Common myeloid progenitor, CD34-positive (primary cell): ENCODE measurements around the gene CLTC.
A peak's percentile ranks its signal among the peaks of the same experiment; 100 is the strongest.

Experiments used
- CTCF ChIA-PET: fragments of 350-600 bp; sonication (Branson Sonifier 250); formaldehyde crosslinking; loops from one replicate; lab custom pipeline; 2021; ENCODE audit warnings: antibody characterized with exemption; lab: Charles Lee
- POLR2A ChIA-PET: fragments of 350-600 bp; sonication (Branson Sonifier 250); formaldehyde crosslinking; loops from one replicate; lab custom pipeline; 2021; ENCODE audit warnings: antibody characterized with exemption; lab: Charles Lee
- DNase-seq, 3 donors: peaks; one replicate each; pipeline versions ENCODE4 v3.0.0 to v3.0.0-alpha.2; 2013
- H3K27ac ChIP-seq, 2 experiments: 1 replicate in 1 of 2; 2 replicates in 1 of 2; pipeline ENCODE4 v1.7.0; 2013; ENCODE audit warnings: inconsistent platforms in 2 of 2, low read length in 2 of 2, mild to moderate bottlenecking in 2 of 2, low read depth in 1 of 2, moderate library complexity in 1 of 2; ENCODE audit not compliant: severe bottlenecking in 2 of 2, insufficient read depth in 1 of 2, poor library complexity in 1 of 2
- H3K27me3 ChIP-seq, 5 experiments: replicated peaks in 2 of 5; 1 replicate in 3 of 5; 2 replicates in 2 of 5; pipeline versions ENCODE4 v1.6.1 to v1.7.0; 2013; ENCODE audit warnings: low read length in 4 of 5, mild to moderate bottlenecking in 2 of 5, moderate library complexity in 2 of 5, inconsistent platforms in 1 of 5; ENCODE audit not compliant: insufficient read depth in 5 of 5, control insufficient read depth in 4 of 5
- H3K36me3 ChIP-seq, 4 experiments: 1 replicate in 2 of 4; 2 replicates in 2 of 4; pipeline versions ENCODE4 v1.6.1 to v1.7.0; 2013; ENCODE audit warnings: low read length in 3 of 4, control low read depth in 1 of 4, mild to moderate bottlenecking in 1 of 4; ENCODE audit not compliant: control insufficient read depth in 4 of 4, insufficient read depth in 4 of 4
- H3K4me1 ChIP-seq, 4 experiments: 1 replicate in 3 of 4; 2 replicates in 1 of 4; pipeline versions ENCODE4 v1.6.1 to v1.7.1; 2013; ENCODE audit warnings: low read length in 3 of 4, mild to moderate bottlenecking in 3 of 4, control low read depth in 1 of 4, inconsistent platforms in 1 of 4, moderate library complexity in 1 of 4; ENCODE audit not compliant: control insufficient read depth in 4 of 4, insufficient read depth in 4 of 4; ENCODE audit errors: control extremely low read depth in 1 of 4
- H3K4me3 ChIP-seq, 7 experiments: 1 replicate in 4 of 7; 2 replicates in 3 of 7; pipeline versions ENCODE4 v1.5.1 to v1.7.0; 2013; ENCODE audit warnings: mild to moderate bottlenecking in 7 of 7, low read length in 6 of 7, moderate library complexity in 6 of 7, inconsistent platforms in 2 of 7, low read depth in 2 of 7, control low read depth in 1 of 7; ENCODE audit not compliant: insufficient read depth in 4 of 7, control insufficient read depth in 1 of 7; ENCODE audit errors: extremely low read depth in 1 of 7
- H3K9me3 ChIP-seq, 5 experiments: 1 replicate in 4 of 5; 2 replicates in 1 of 5; pipeline versions ENCODE4 v1.6.1 to v1.7.1; 2013; ENCODE audit warnings: low read length in 4 of 5, mild to moderate bottlenecking in 2 of 5, inconsistent platforms in 1 of 5, low read depth in 1 of 5, moderate library complexity in 1 of 5; ENCODE audit not compliant: control insufficient read depth in 4 of 5, insufficient read depth in 2 of 5; ENCODE audit errors: control extremely low read depth in 1 of 5
- WGBS: methylation state at CpG from one replicate; pipeline ENCODE4 v1.1.5; 2013; ENCODE audit not compliant: insufficient coverage; 5-methylcytosine and 5-hydroxymethylcytosine counted together

CLTC gene

DNA sequence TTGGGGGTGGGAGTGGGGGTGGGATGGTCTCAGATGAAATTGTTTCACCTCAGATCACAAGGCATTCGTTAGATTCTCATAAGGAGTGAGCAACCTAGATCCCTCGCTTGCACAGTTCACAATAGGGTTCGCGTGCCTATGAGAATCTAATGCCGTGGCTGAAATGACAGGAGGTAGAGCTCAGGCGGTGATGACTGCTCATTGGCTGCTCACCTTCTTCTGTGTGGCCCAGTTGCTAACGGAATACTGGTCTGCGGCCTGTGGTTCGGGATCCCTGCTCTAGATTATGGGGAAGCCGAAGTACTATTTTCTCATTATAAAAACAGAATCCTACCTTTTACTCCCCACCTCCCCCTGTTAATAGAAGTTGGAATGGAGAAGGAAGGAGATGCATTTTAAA lies 18.9 kb downstream of the CLTC start:
- DNase-seq = no peak
- peaks cover 18 to 47% (median 25%) of the 10 kb centered on the region in 4 experiments for H3K4me1 ChIP-seq
- H3K9me3 ChIP-seq = no peaks in the 10 kb centered on the region
- POLR2A ChIA-PET = no interaction called here
- H3K27me3 ChIP-seq = no peaks in the 10 kb centered on the region
- CTCF ChIA-PET = interaction anchor here (1.4 kb wide), 1 partner anchor 15 kb away, joined by 3 read pairs; no protein-coding TSS in a partner anchor
- H3K4me3 ChIP-seq = no peak overlapping the region
- H3K27ac ChIP-seq = no peak overlapping the region
- peaks cover 0 to 5% (median under 1%) of the 10 kb centered on the region in 4 experiments for H3K36me3 ChIP-seq
- 100% methylated on average over 6 of the region's 10 CpGs for WGBS

DNA sequence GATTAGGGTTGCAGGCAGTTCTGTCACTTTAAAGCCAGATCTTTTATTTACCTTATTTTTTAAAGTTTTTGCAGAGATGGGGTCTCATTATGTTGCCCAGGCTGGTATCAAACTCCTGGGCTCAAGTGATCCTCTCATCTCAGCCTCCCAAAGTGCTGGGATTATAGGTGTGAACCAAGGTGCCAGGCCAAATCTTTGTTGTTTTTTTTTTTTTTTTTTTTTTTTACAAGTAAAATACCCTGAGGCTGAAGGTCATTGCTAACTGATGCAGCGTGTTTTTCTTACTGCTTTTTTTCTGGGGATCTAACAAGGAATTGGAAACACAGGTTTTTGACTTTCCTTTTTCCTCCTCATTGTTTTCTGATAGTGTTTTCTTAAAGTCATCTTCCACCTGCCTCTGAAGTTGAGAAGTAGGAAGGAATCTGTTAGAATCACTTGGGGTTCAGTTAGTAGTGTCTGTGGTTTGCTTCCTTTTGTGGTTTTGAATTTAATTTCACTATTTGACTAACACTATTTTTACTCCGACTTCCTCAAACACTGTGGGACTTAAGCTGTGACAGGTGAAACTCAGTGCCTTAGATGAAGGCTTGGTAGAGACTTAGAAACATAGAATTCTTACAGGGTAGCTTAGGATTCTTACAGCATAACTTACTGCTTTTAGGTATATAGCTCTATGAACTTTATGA lies 22.2 kb downstream of the CLTC start:
- H3K27me3 ChIP-seq = no peaks in the 10 kb centered on the region
- H3K4me3 ChIP-seq = peak overlapping the region in 4 of 7 experiments; percentile 1 to 38 (median 12)
- peaks cover 18 to 38% (median 20%) of the 10 kb centered on the region in 4 experiments for H3K4me1 ChIP-seq
- POLR2A ChIA-PET = interaction anchor here (1.9 kb wide), 1 partner anchor 22 kb away, joined by 16 read pairs; the partner anchor contains the start of gene CLTC
- 33% methylated on average over 1 of the region's 2 CpGs for WGBS
- H3K27ac ChIP-seq = no peak overlapping the region
- peak; percentile 45 to 88 (median 82) for DNase-seq
- CTCF ChIA-PET = interaction anchor here (0.9 kb wide), 1 partner anchor 23 kb away, joined by 3 read pairs; the partner anchor contains the start of gene CLTC
- H3K36me3 ChIP-seq = peaks cover 2 to 31% (median 18%) of the 10 kb centered on the region in 4 experiments
- H3K9me3 ChIP-seq = no peaks in the 10 kb centered on the region

DNA sequence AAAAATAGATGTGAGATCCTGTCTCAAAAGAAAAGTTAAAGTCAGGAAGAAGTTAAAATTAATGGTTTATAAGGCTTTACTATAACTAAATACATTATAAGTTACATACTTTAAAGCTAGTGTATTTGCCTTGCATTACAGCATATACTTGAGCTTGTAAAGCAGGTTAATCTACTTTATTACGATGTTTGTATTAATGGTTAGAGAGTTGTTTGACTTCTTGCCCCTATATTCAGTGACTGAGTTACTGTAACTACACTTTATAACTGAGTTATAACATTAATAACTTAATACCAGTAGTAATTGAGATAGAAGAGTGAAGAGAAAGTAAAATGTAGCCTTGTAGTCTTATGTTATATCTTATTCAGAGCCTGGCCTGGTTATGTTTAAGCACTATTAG lies 22.9 kb downstream of the CLTC start:
- POLR2A ChIA-PET = interaction anchor here (1.9 kb wide), 1 partner anchor 23 kb away, joined by 16 read pairs; the partner anchor contains the start of gene CLTC
- Histone ChIP-seq H3K4me3 (peak overlapping the region in 2 of 7 experiments; percentile 1 to 3), H3K27me3 (no peaks in the 10 kb centered on the region), H3K9me3 (no peaks in the 10 kb centered on the region), H3K27ac (no peak overlapping the region), H3K4me1 (peaks cover 18 to 38% (median 20%) of the 10 kb centered on the region in 4 experiments), H3K36me3 (peaks cover 6 to 36% (median 22%) of the 10 kb centered on the region in 4 experiments)
- DNase-seq = no peak
- CTCF ChIA-PET = interaction anchor here (0.9 kb wide), 1 partner anchor 23 kb away, joined by 3 read pairs; the partner anchor contains the start of gene CLTC
- no CpG with 5 or more reads among the region's 1 CpG for WGBS

DNA sequence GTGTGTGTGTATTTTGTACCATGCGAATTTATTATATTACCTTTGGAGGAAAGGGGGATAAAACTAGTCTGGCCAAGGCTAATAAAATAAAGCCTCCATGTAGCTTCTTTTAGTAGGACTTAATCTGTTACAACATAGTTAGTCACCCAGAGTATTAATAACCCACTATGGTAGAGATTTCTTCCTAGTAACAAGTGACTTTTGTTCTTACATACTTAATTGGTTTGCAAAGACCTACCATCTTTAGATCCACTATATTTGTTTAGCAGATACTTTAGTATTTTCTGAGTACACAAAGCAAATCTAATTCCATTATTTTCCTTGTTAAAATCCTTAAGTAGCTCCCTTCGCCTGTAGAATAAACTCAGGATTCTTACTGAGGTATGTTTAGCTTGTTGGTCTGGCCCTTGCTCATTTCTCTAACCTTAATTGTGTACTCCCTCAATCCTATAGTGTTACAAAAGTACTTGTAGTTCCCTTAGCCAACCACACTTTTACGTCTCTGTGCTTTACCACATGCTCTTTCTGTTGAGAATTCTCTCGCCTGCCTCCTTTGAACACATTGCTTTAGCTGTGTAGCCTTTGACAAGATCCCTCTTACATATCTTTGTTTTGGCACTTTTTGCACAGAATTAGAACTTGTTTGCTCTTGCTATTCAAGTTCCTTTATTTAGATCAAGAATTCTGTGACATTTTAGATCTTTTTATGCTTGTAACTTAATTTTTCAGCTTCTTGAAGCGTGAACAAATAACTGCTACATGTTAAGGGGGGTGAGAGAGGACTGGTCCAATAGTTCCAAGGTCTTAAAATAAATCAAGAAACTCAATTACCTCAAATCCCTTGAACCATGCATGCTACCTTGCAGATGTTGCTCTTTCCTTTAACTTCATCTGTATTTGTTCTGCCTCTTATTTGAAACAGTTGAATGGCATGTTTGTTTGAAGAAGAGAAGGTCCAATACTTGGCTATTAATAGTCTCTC lies 23.8 kb downstream of the CLTC start:
- peaks cover 18 to 38% (median 20%) of the 10 kb centered on the region in 4 experiments for H3K4me1 ChIP-seq
- ChIA-PET POLR2A (interaction anchor here (1.9 kb wide), 1 partner anchor 23 kb away, joined by 16 read pairs; the partner anchor contains the start of gene CLTC), CTCF (no interaction called here)
- peaks cover 9 to 45% (median 28%) of the 10 kb centered on the region in 4 experiments for H3K36me3 ChIP-seq
- no peak overlapping the region for H3K27ac ChIP-seq
- no peaks in the 10 kb centered on the region for H3K27me3 ChIP-seq
- DNase-seq = peak in 2 of 3 donors; percentile 21 to 34
- no peak overlapping the region for H3K4me3 ChIP-seq
- H3K9me3 ChIP-seq = no peaks in the 10 kb centered on the region
- 95% methylated on average over 2 of the region's 5 CpGs for WGBS

DNA sequence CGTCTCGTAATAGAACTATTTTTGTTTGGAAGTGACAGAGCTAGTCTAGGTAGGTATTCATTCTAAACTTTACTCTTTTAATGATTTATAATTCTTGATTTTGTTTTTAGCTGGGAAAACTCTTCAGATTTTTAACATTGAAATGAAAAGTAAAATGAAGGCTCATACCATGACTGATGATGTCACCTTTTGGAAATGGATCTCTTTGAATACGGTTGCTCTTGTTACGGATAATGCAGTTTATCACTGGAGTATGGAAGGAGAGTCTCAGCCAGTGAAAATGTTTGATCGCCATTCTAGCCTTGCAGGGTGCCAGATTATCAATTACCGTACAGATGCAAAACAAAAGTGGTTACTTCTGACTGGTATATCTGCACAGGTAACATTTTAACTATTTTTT lies 27.6 kb downstream of the CLTC start:
- CTCF ChIA-PET = interaction anchor here (1.3 kb wide), 1 partner anchor 8 kb away, joined by 3 read pairs; no protein-coding TSS in a partner anchor
- no peak overlapping the region for H3K4me3 ChIP-seq
- H3K4me1 ChIP-seq = peaks cover 1 to 15% (median 8%) of the 10 kb centered on the region in 4 experiments
- POLR2A ChIA-PET = no interaction called here
- WGBS = 97% methylated on average over 4 of the region's 6 CpGs
- H3K27me3 ChIP-seq = no peaks in the 10 kb centered on the region
- peaks cover 0 to 8% (median 5%) of the 10 kb centered on the region in 5 experiments for H3K9me3 ChIP-seq
- no peak overlapping the region for H3K27ac ChIP-seq
- DNase-seq = no peak
- H3K36me3 ChIP-seq = peaks cover 27 to 82% (median 53%) of the 10 kb centered on the region in 4 experiments

DNA sequence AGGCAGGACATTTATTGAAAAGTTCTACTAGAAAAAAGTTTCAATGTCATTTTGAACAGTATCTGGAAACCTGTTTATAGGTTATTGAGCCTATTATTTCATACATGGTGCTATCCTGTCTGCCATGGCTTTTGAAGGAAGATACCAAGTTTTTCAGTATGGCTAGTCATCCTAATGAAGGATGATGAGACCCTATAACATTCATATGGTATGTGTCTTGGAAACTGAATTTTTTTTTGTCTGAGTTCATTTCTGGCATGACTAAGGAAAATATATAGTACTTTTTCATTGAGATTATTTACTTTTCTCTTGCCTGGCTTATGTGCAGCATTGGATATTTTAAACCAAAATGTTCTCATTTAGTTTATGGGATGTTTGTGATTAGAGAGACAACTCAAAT lies 30.2 kb downstream of the CLTC start:
- Histone ChIP-seq H3K27me3 (no peaks in the 10 kb centered on the region), H3K4me3 (no peak overlapping the region), H3K36me3 (peaks cover 30 to 84% (median 58%) of the 10 kb centered on the region in 4 experiments), H3K9me3 (peaks cover 0 to 15% (median 10%) of the 10 kb centered on the region in 5 experiments), H3K27ac (no peak overlapping the region), H3K4me1 (no peaks in the 10 kb centered on the region)
- ChIA-PET CTCF (interaction anchor here (1.1 kb wide), 1 partner anchor 11 kb away, joined by 3 read pairs; no protein-coding TSS in a partner anchor), POLR2A (no interaction called here)
- DNase-seq = no peak
